ENCODE results near the gene ITFG1.

Gene ITFG1

GRCh38 chr16:47140686-47141085, 320.2 kb downstream of the ITFG1 start (continued):
- TF ChIP-seq PATZ1 (tag by site-specific recombination; IDR thresholded peaks at IDR 0.05) (no peak), ZNF10 (tag by site-specific recombination; IDR thresholded peaks at IDR 0.05) (no peak), ZNF600 (tag by site-specific recombination; IDR thresholded peaks at IDR 0.05) (no peak), ZFP37 (tag by site-specific recombination; IDR thresholded peaks at IDR 0.05) (no peak)

- H3K27ac ChIP-seq (ENCODE audit: extremely low read depth, low read depth, low read length) = no peak overlapping the region
- peaks cover 2% of the 10 kb centered on the region; the same call in 1 of the 2 replicates for H3K4me1 ChIP-seq (ENCODE audit: control insufficient read depth, insufficient read depth, low read length)
- ChIA-PET CTCF (interaction anchor here (0.9 kb wide), 1 partner anchor 102 kb away, joined by 3 read pairs; no protein-coding TSS in a partner anchor), POLR2A (no interaction called here)
- H3K9me3 ChIP-seq (ENCODE audit: control insufficient read depth, insufficient read depth, low read depth, low read length) = no peaks in the 10 kb centered on the region
- H3K36me3 ChIP-seq (ENCODE audit: control insufficient read depth in 2 of 2, insufficient read depth in 1 of 2, low read length in 2 of 2) = no peaks in the 10 kb centered on the region
- no peak overlapping the region for H3K4me3 ChIP-seq (ENCODE audit: low read depth, low read length)
- TF ChIP-seq ZNF274 (IDR thresholded peaks at IDR 0.05; ENCODE audit: low read length) = no peak
- TF ChIP-seq ZNF274 (tag by site-specific recombination; IDR thresholded peaks at IDR 0.05; ENCODE audit: borderline replicate concordance) = no peak
- no peak for TF ChIP-seq ZBTB49 (tag by site-specific recombination; IDR thresholded peaks at IDR 0.05; ENCODE audit: low read depth)
- no peak for TF ChIP-seq ZNF677 (tag by site-specific recombination; IDR thresholded peaks at IDR 0.05)
- TF ChIP-seq BCL11B (tag by site-specific recombination; IDR thresholded peaks at IDR 0.05; ENCODE audit: low read depth) = no peak
- peak; percentile 46; the same call in 1 of the 2 replicates for TF ChIP-seq PRDM1 (tag by site-specific recombination; IDR thresholded peaks at IDR 0.05)
- no peak for TF ChIP-seq ZEB2 (tag by site-specific recombination; IDR thresholded peaks at IDR 0.05)
- TF ChIP-seq ZBTB6 (tag by site-specific recombination; IDR thresholded peaks at IDR 0.05) = no peak
- TF ChIP-seq ZNF433 (tag by site-specific recombination; IDR thresholded peaks at IDR 0.05; ENCODE audit: low read depth) = no peak
- no peak for TF ChIP-seq ZNF585B (tag by site-specific recombination; IDR thresholded peaks at IDR 0.05)
- 0 out of 2 replicates have a peak, but pooled peaks have one; percentile 20 for TF ChIP-seq FEZF1 (tag by site-specific recombination; IDR thresholded peaks at IDR 0.05)
- TF ChIP-seq ZNF600 (tag by site-specific recombination; IDR thresholded peaks at IDR 0.05) = no peak
- no peak for TF ChIP-seq ZNF391 (tag by site-specific recombination; IDR thresholded peaks at IDR 0.05; ENCODE audit: borderline replicate concordance, low read depth)
- TF ChIP-seq ZXDB (tag by site-specific recombination; IDR thresholded peaks at IDR 0.05) = no peak
- TF ChIP-seq ZNF214 (tag by site-specific recombination; IDR thresholded peaks at IDR 0.05; ENCODE audit: borderline replicate concordance) = no peak
- no peak for TF ChIP-seq ZFP3 (tag by site-specific recombination; IDR thresholded peaks at IDR 0.05; ENCODE audit: low read depth)
- peak; percentile 96 for TF ChIP-seq SP7 (tag by site-specific recombination; IDR thresholded peaks at IDR 0.05)
- TF ChIP-seq ZBTB44 (tag by site-specific recombination; IDR thresholded peaks at IDR 0.05) = no peak
- TF ChIP-seq ZIC2 (tag by site-specific recombination; IDR thresholded peaks at IDR 0.05) = no peak
- no peak for TF ChIP-seq AEBP2 (tag by site-specific recombination; IDR thresholded peaks at IDR 0.05; ENCODE audit: borderline replicate concordance)
- TF ChIP-seq INSM2 (tag by site-specific recombination; IDR thresholded peaks at IDR 0.05) = no peak
- TF ChIP-seq RBAK (tag by site-specific recombination; IDR thresholded peaks at IDR 0.05) = no peak
Measured at GRCh38 chr16:47139561-47140185, 321.2 kb downstream of the ITFG1 start.

Data from HEK293 (cell line).